ENCODE measurements around the gene DUSP1. TPM values are rescaled to one million over a fixed set of nuclear protein-coding genes. Genes with fewer than 3 reads are reported as not detected.
"Not testable (repeated sequence)": the region's sequence is repeated elsewhere in the genome, so short reads cannot be mapped to it uniquely, and the experiment has no call there.

DUSP1 gene
- total RNA-seq, 3 donors from 2014 or later, result 752 to 1,562 (median 1,015) TPM

- Histone ChIP-seq H3K27ac (peak overlapping the region in 1 of 2 donors; percentile 25), H3K36me3 (no peaks in the 10 kb centered on the region), H3K4me3 (no peak overlapping the region), H3K27me3 (no peaks in the 10 kb centered on the region), H3K4me1 (peaks cover 0 to 5% of the 10 kb centered on the region in 2 donors), H3K9me3 (no peaks in the 10 kb centered on the region)
- intact Hi-C loops (cut with DNase I; ENCODE audit: low total_unique reads), result no loop called here
- DNase-seq (ENCODE audit: low spot score in 2 of 2), result no peak
- TF ChIP-seq POLR2AphosphoS5 (IDR thresholded peaks at IDR 0.05) (no peak), POLR2A (IDR thresholded peaks at IDR 0.05) (no peak)
- TF ChIP-seq, protein P1, sequence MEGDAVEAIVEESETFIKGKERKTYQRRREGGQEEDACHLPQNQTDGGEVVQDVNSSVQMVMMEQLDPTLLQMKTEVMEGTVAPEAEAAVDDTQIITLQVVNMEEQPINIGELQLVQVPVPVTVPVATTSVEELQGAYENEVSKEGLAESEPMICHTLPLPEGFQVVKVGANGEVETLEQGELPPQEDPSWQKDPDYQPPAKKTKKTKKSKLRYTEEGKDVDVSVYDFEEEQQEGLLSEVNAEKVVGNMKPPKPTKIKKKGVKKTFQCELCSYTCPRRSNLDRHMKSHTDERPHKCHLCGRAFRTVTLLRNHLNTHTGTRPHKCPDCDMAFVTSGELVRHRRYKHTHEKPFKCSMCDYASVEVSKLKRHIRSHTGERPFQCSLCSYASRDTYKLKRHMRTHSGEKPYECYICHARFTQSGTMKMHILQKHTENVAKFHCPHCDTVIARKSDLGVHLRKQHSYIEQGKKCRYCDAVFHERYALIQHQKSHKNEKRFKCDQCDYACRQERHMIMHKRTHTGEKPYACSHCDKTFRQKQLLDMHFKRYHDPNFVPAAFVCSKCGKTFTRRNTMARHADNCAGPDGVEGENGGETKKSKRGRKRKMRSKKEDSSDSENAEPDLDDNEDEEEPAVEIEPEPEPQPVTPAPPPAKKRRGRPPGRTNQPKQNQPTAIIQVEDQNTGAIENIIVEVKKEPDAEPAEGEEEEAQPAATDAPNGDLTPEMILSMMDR (IDR thresholded peaks at IDR 0.05), result no peak
Measured at GRCh38 chr5:172791286-172791685, 20.3 kb upstream of the DUSP1 start.

GRCh38 chr5:172790496-172790889 lies 19.5 kb upstream of the DUSP1 start:
- no peak for DNase-seq (ENCODE audit: low spot score in 2 of 2)
- no peaks in the 10 kb centered on the region for H3K9me3 ChIP-seq
- H3K27me3 ChIP-seq, result no peaks in the 10 kb centered on the region
- peaks cover 0 to 5% of the 10 kb centered on the region in 2 donors for H3K4me1 ChIP-seq
- intact Hi-C loops (cut with DNase I; ENCODE audit: low total_unique reads), result no loop called here
- H3K36me3 ChIP-seq, result no peaks in the 10 kb centered on the region
- TF ChIP-seq POLR2AphosphoS5 (IDR thresholded peaks at IDR 0.05), result no peak
- no peak for TF ChIP-seq POLR2A (IDR thresholded peaks at IDR 0.05)
- TF ChIP-seq, protein P1 (IDR thresholded peaks at IDR 0.05), result no peak
- H3K4me3 ChIP-seq, result no peak overlapping the region
- peak overlapping the region in 1 of 2 donors; percentile 79 for H3K27ac ChIP-seq

DNA sequence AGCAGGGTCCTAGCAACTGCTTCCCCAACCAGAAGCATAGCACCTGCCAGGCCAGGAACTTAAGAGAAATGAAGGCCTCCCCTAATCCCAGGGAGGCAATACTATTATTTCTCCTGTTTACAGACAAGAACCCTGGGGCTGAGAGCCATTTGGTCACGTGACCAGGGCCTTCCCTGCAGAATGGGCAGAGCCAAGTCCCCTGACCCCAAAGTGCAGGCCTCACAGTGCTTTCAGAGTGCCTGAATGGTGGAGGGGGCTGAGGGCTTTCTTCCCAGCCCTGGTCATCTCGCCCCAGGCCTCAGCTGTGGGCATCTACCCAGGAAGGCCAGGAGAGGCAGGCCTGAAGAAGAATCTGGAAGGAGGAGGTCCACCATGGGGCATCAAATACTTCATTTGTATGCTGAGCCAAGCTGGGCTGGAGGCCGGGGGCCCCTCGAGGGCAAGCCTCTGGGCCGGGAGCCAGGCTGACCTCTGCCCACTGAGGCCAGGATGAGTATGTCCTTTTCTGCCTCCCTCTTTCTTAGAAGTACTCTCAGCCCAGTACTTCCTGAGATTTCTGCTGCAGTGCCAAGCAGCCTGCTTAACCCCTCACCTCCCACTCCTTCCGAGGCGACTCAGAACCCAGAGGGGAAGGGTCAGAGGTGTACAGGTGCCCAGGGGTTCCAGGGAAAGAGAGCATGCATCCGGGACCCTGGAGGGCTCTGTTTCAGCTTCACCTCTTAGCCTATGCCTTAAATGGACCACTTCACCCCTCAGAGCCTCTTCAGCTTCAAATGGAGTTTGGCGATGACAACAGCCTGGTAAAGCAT lies 18.9 kb upstream of the DUSP1 start:
- Histone ChIP-seq H3K9me3 (no peaks in the 10 kb centered on the region), H3K36me3 (no peaks in the 10 kb centered on the region), H3K4me1 (peaks cover 0 to 5% of the 10 kb centered on the region in 2 donors), H3K27me3 (no peaks in the 10 kb centered on the region), H3K27ac (peak overlapping the region; percentile 64 to 79), H3K4me3 (no peak overlapping the region)
- no peak for TF ChIP-seq POLR2A (IDR thresholded peaks at IDR 0.05)
- TF ChIP-seq POLR2AphosphoS5 (IDR thresholded peaks at IDR 0.05), result no peak
- TF ChIP-seq, protein P1 (IDR thresholded peaks at IDR 0.05), result no peak
- no peak for DNase-seq (ENCODE audit: low spot score in 2 of 2)
- intact Hi-C loops (cut with DNase I; ENCODE audit: low total_unique reads), result no loop called here

GRCh38 chr5:172788771-172789686 lies 18.0 kb upstream of the DUSP1 start:
- no peaks in the 10 kb centered on the region for H3K9me3 ChIP-seq
- TF ChIP-seq POLR2A (IDR thresholded peaks at IDR 0.05), result no peak
- TF ChIP-seq, protein P1 (IDR thresholded peaks at IDR 0.05), result no peak
- no peak for TF ChIP-seq POLR2AphosphoS5 (IDR thresholded peaks at IDR 0.05)
- no peak for DNase-seq (ENCODE audit: low spot score in 2 of 2)

GRCh38 chr5:172787538-172787937 lies 16.5 kb upstream of the DUSP1 start:
- H3K27ac ChIP-seq; H3K4me3 ChIP-seq; H3K27me3 ChIP-seq; H3K9me3 ChIP-seq; intact Hi-C loops (cut with DNase I; ENCODE audit: low total_unique reads); DNase-seq (ENCODE audit: low spot score in 2 of 2); H3K36me3 ChIP-seq; H3K4me1 ChIP-seq: not testable (repeated sequence)

More at GRCh38 chr5:172788771-172789686, 18.0 kb upstream of the DUSP1 start:
- Histone ChIP-seq H3K4me3 (peak overlapping the region in 1 of 3 donors; percentile 15), H3K4me1 (peaks cover 0 to 5% of the 10 kb centered on the region in 2 donors), H3K27ac (peak overlapping the region; percentile 64 to 79), H3K27me3 (no peaks in the 10 kb centered on the region), H3K36me3 (no peaks in the 10 kb centered on the region)
- intact Hi-C loops (cut with DNase I; ENCODE audit: low total_unique reads), result no loop called here
